Measurements from ENCODE around the gene PUM2.

- TF ChIP-seq EZH2 (IDR thresholded peaks at IDR 0.05; ENCODE audit: insufficient read depth, poor library complexity, severe bottlenecking) (no peak), EZH2phosphoT487 (IDR thresholded peaks at IDR 0.05; ENCODE audit: insufficient read depth, low read depth) (no peak)
Observed at GRCh38 chr2:20330192-20330591, 20.5 kb downstream of the PUM2 start.

Data from GM23248 (cell line).